ENCODE results near the gene HP. TPM values are rescaled to one million over a fixed set of nuclear protein-coding genes. Genes with fewer than 3 reads are reported as not detected.

HP gene
- total and polyA plus RNA-seq, 2 of the 8 experiments (the other 6 are each of a cell fraction or from before 2014, with no cell fraction given), result not detected

GRCh38 chr16:72061564-72061963 lies 7.3 kb downstream of the HP start:
- Histone ChIP-seq H3K79me1 (ENCODE audit: low read depth, low read length) (no peaks in the 10 kb centered on the region), H3K23ac (ENCODE audit: insufficient read length) (no peak overlapping the region), H2BK15ac (ENCODE audit: low read length) (no peak overlapping the region), H3K4ac (replicated peaks; ENCODE audit: insufficient read length, low read depth, low read length) (no peak overlapping the region), H4K20me1 (replicated peaks in 1 of 2; ENCODE audit: control insufficient read depth in 1 of 2, insufficient read depth in 2 of 2, low read length in 2 of 2) (no peaks in the 10 kb centered on the region), H3K9me3 (ENCODE audit: insufficient read depth in 2 of 2, low read depth in 1 of 2, low read length in 1 of 2) (no peaks in the 10 kb centered on the region), H3K9ac (replicated peaks in 1 of 4; ENCODE audit: extremely low read depth in 1 of 4, low read depth in 3 of 4, low read length in 3 of 4) (no peak overlapping the region), H3K4me1 (replicated peaks in 1 of 4; ENCODE audit: control insufficient read depth in 3 of 4, insufficient read depth in 4 of 4, low read length in 3 of 4) (no peaks in the 10 kb centered on the region), H2AK5ac (ENCODE audit: low read depth, low read length) (no peak overlapping the region), H4K5ac (ENCODE audit: insufficient read length, low read depth, low read length) (no peak overlapping the region), H3K27ac (ENCODE audit: low read depth, low read length) (no peak overlapping the region), H2BK20ac (ENCODE audit: low read length) (no peak overlapping the region), H3K4me3 (ENCODE audit: extremely low read depth in 1 of 4, insufficient read depth in 2 of 4, low read depth in 3 of 4, low read length in 4 of 4) (no peak overlapping the region), H3K36me3 (ENCODE audit: control insufficient read depth in 2 of 4, insufficient read depth in 4 of 4, low read length in 3 of 4) (no peaks in the 10 kb centered on the region), H3K4me2 (ENCODE audit: insufficient read depth in 1 of 2, low read depth in 2 of 2, low read length in 2 of 2) (no peak overlapping the region), H3K56ac (replicated peaks; ENCODE audit: insufficient read length, low read depth, low read length) (no peak overlapping the region), H4K91ac (replicated peaks; ENCODE audit: insufficient read length, low read length) (no peak overlapping the region), H2BK5ac (ENCODE audit: low read depth, low read length) (no peak overlapping the region), H2AFZ (ENCODE audit: low read length) (no peak overlapping the region), H3K27me3 (replicated peaks in 1 of 4; ENCODE audit: control insufficient read depth in 3 of 4, extremely low read depth in 1 of 4, insufficient read depth in 3 of 4, low read length in 3 of 4) (no peaks in the 10 kb centered on the region), H3K79me2 (ENCODE audit: control insufficient read depth in 1 of 2, insufficient read depth in 2 of 2, low read length in 2 of 2) (no peaks in the 10 kb centered on the region), H3K23me2 (ENCODE audit: low read depth, low read length) (no peaks in the 10 kb centered on the region), H2BK12ac (ENCODE audit: low read depth, low read length) (no peak overlapping the region), H2BK120ac (replicated peaks; ENCODE audit: low read depth, low read length) (no peak overlapping the region), H3K18ac (ENCODE audit: extremely low read depth, low read length) (no peak overlapping the region), H3K14ac (ENCODE audit: insufficient read length) (no peak overlapping the region), H4K8ac (ENCODE audit: extremely low read depth, insufficient read depth, low read length) (no peak overlapping the region)
- POLR2A ChIA-PET (ENCODE audit: partially characterized antibody), result interaction anchor here (0.6 to 1.4 kb wide), 3 partner anchors 11 to 920 kb away, joined by 3 to 4 read pairs (median 4); partner anchors contain the start of genes DHX38 and TXNL4B
- FAIRE-seq (no peak), DNase-seq (ENCODE audit: low read depth in 1 of 2, low spot score in 2 of 2) (no peak)
- CTCF ChIA-PET (ENCODE audit: partially characterized antibody), result interaction anchor here (1.2 to 2.7 kb wide), 2 partner anchors 37 to 40 kb away, joined by 3 to 13 read pairs; no protein-coding TSS in a partner anchor
- 78% methylated on average over 1 of the region's 1 CpG; no CpG with 5 or more reads in 1 of the 2 experiments for WGBS, 2 experiments (ENCODE audit: extremely low coverage in 1 of 2, insufficient coverage in 1 of 2, insufficient read length in 1 of 2, insufficient replicate concordance in 2 of 2, low coverage in 1 of 2, low lambda C conversion rate in 2 of 2, missing lambda C conversion rate in 1 of 2)
- TF ChIP-seq ATF3 (IDR thresholded peaks at IDR 0.05; ENCODE audit: insufficient read depth, low read depth, low read length) (no peak), EGR1 (IDR thresholded peaks at IDR 0.05; ENCODE audit: borderline replicate concordance, low read depth, low read length) (no peak), PHF8 (conservative IDR thresholded peaks at IDR 0.05; ENCODE audit: low read depth, low read length) (no peak)

All from H1 (cell line).